SH-SY5Y (cell line): ENCODE results near the gene LCE1C.

Experiments used
- GATA2 ChIP-seq: IDR thresholded peaks from 2 replicates; pipeline ENCODE4 v1.6.1; 2011; ENCODE audit warnings: mild to moderate bottlenecking, low read depth, low read length
- GATA3 ChIP-seq: IDR thresholded peaks from 2 replicates; pipeline ENCODE4 v1.6.1; 2011; ENCODE audit warnings: low read depth, mild to moderate bottlenecking, low read length, moderate library complexity

DNA sequence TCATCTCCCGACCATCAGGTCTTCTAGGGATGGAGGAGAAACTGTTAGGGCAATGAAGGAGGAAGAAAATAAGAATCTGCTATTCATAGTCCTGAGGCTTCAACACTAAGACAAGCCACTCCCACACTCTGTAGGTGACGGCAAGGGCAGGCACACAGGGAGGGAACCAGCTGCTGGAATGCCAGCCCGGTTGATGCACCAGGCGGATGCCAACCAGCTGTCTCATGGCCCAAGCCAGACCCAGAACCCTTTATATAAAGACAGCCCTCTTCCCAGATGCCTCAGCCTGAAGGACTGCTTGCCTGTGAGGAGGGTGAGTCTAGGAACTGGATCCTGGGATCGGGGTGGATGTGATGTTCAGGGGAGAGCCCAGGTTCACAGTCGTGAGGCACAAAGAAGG is 48.7 kb downstream of the LCE1C start, which contains the start of gene KPRP:
- TF ChIP-seq GATA2 (no peak), GATA3 (no peak)
